Astrocyte of the cerebellum (primary cell): Measurements from ENCODE around the gene IGSF21.

Experiments used
- DNase-seq: peaks from one replicate; pipeline ENCODE4 v3.0.0-alpha.2; 2011; ENCODE audit warnings: low read depth
- H3K4me3 ChIP-seq: 2 replicates; pipeline ENCODE4 v1.5.1; 2011; ENCODE audit warnings: mild to moderate bottlenecking, low read depth, low read length, moderate library complexity
- CTCF ChIP-seq: IDR thresholded peaks from 2 replicates; pipeline ENCODE4 v1.5.1; 2012; ENCODE audit warnings: low read length, low read depth, moderate library complexity, mild to moderate bottlenecking; ENCODE audit errors: missing control alignments
- in situ Hi-C: cut with HindIII; loops from 2 replicates; pipeline ENCODE4 v1.10.0; 2017; ENCODE audit warnings: low sequenced_read_pairs

The IGSF21 gene

GRCh38 chr1:18262726-18263125 is 155.1 kb downstream of the IGSF21 start:
- TF ChIP-seq CTCF = no peak
- in situ Hi-C loops = no loop called here
- no peak for DNase-seq
- H3K4me3 ChIP-seq = no peak overlapping the region

GRCh38 chr1:18263547-18264120 is 156.0 kb downstream of the IGSF21 start:
- no peak for DNase-seq
- H3K4me3 ChIP-seq = no peak overlapping the region
- in situ Hi-C loops = no loop called here
- TF ChIP-seq CTCF = no peak

- DNase-seq = no peak
- no peak for TF ChIP-seq CTCF
- in situ Hi-C loops = loop anchor here (5.0 kb wide), 2 partner anchors 52 to 88 kb away; no protein-coding TSS in a partner anchor
Measured at GRCh38 chr1:18264450-18265039, 156.9 kb downstream of the IGSF21 start.

GRCh38 chr1:18265641-18266040 is 158.0 kb downstream of the IGSF21 start:
- H3K4me3 ChIP-seq = no peak overlapping the region
- in situ Hi-C loops = loop anchor here (5.0 kb wide), 2 partner anchors 53 to 87 kb away; no protein-coding TSS in a partner anchor
- TF ChIP-seq CTCF = no peak
- no peak for DNase-seq

More at GRCh38 chr1:18264450-18265039, 156.9 kb downstream of the IGSF21 start:
- no peak overlapping the region for H3K4me3 ChIP-seq

GRCh38 chr1:18266391-18266790 is 158.8 kb downstream of the IGSF21 start:
- TF ChIP-seq CTCF = no peak
- no peak for DNase-seq
- no peak overlapping the region for H3K4me3 ChIP-seq
- in situ Hi-C loops = loop anchor here (5.0 kb wide), 2 partner anchors 54 to 86 kb away; no protein-coding TSS in a partner anchor

GRCh38 chr1:18271336-18271735 is 163.7 kb downstream of the IGSF21 start:
- no peak overlapping the region for H3K4me3 ChIP-seq
- no peak for DNase-seq
- in situ Hi-C loops = no loop called here
- no peak for TF ChIP-seq CTCF
